Measurements from ENCODE around the gene SPTBN5.

DNA sequence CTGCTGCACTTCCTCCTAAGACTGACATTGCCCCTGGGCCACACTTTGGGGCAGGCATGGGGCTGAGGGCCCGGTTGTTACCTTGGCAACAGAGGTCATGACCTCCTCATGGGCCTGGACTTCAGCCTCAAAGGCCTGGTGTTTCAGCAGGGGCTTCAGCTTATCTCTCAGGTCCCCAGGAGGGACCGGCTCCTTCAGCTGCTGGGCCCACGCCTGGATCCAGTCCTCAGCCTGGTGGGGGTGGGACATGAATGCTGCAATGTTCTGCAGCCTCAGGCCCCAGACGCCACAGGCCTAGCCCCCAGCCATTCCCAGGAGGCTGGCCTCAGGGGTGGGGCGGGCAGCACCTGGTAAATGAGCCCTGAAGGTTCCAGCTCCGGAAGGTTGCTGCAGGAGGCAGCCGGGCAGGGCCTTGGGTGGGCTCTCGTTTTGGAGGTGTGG is 27.6 kb downstream of the SPTBN5 start:
- TF ChIP-seq, protein P1, sequence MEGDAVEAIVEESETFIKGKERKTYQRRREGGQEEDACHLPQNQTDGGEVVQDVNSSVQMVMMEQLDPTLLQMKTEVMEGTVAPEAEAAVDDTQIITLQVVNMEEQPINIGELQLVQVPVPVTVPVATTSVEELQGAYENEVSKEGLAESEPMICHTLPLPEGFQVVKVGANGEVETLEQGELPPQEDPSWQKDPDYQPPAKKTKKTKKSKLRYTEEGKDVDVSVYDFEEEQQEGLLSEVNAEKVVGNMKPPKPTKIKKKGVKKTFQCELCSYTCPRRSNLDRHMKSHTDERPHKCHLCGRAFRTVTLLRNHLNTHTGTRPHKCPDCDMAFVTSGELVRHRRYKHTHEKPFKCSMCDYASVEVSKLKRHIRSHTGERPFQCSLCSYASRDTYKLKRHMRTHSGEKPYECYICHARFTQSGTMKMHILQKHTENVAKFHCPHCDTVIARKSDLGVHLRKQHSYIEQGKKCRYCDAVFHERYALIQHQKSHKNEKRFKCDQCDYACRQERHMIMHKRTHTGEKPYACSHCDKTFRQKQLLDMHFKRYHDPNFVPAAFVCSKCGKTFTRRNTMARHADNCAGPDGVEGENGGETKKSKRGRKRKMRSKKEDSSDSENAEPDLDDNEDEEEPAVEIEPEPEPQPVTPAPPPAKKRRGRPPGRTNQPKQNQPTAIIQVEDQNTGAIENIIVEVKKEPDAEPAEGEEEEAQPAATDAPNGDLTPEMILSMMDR (conservative IDR thresholded peaks at IDR 0.05; ENCODE audit: low read length): no peak
- TF ChIP-seq EZH2phosphoT487 (IDR thresholded peaks at IDR 0.05; ENCODE audit: borderline replicate concordance, low read depth, low read length): no peak
